GM12872 (cell line): Measurements from ENCODE around the gene HSP90B1.

Experiments
- TF ChIP-seq, protein P1 (sequence below): IDR thresholded peaks from 3 replicates; pipeline ENCODE4 v1.5.1; 2011; ENCODE audit warnings: low read depth, mild to moderate bottlenecking, low read length, moderate library complexity; ENCODE audit not compliant: insufficient read depth

Gene HSP90B1

DNA sequence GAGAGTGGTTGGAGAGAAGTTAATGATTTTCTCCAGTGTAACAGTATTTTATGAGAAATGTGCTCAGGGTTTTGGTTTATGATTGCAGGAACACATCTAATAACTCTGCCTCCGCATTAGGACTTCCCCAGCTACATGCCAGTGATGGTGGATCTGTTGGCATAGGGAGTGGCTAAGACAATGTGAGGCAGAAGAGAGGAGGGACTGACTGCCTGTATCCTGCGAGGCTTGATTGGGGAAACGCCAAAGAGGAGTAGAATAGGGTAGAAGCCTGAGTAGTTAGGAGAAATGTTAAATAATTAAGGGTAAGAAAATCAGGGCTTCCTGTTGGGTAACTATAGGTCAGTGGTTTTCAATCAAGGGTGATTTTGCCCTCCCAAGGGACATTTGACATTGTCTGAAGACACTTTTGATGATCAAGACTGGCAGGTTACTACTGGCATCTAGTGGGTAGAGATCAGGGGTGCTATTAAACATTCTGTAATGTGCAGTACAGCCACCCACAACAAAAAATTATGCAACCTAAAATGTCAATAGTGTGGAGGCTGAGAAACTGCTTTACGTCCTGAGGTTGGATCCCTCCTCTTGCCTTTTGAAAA lies 48.3 kb downstream of the HSP90B1 start:
- TF ChIP-seq, protein P1, sequence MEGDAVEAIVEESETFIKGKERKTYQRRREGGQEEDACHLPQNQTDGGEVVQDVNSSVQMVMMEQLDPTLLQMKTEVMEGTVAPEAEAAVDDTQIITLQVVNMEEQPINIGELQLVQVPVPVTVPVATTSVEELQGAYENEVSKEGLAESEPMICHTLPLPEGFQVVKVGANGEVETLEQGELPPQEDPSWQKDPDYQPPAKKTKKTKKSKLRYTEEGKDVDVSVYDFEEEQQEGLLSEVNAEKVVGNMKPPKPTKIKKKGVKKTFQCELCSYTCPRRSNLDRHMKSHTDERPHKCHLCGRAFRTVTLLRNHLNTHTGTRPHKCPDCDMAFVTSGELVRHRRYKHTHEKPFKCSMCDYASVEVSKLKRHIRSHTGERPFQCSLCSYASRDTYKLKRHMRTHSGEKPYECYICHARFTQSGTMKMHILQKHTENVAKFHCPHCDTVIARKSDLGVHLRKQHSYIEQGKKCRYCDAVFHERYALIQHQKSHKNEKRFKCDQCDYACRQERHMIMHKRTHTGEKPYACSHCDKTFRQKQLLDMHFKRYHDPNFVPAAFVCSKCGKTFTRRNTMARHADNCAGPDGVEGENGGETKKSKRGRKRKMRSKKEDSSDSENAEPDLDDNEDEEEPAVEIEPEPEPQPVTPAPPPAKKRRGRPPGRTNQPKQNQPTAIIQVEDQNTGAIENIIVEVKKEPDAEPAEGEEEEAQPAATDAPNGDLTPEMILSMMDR = no peak

DNA sequence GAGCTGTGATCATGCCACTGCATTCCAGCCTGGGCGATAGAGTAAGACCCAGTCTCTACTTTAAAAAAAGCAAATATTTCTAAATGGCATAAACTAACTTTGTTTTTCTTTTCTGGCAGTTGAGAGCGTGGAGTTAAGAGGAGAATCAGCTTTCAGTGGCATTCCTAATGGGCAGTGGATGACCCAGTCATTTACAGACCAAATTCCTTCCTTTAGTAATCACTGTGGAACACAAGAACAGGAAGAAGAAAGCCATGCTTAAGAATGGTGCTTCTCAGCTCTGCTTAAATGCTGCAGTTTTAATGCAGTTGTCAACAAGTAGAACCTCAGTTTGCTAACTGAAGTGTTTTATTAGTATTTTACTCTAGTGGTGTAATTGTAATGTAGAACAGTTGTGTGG lies 56.6 kb downstream of the HSP90B1 start:
- TF ChIP-seq, protein P1 = no peak

DNA sequence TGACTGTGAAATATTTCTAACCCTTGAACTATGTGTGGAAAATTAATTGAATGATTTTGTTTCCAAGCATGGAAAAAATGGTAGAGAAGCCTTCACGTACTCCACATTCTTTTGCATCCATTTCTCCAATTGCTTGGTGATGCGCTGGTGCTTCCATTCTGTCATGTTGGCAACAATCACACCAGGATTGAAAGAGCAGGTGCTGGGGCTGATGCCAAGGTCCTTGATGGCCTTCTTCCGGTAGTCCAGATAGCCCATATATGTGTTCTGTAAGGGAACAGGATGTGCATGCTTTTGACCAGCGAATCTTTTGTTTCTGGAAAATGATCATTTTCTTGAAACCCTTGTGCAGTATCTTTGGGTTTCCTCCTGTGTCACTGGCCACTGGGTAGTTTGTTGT lies 64.0 kb downstream of the HSP90B1 start:
- TF ChIP-seq, protein P1 = no peak

DNA sequence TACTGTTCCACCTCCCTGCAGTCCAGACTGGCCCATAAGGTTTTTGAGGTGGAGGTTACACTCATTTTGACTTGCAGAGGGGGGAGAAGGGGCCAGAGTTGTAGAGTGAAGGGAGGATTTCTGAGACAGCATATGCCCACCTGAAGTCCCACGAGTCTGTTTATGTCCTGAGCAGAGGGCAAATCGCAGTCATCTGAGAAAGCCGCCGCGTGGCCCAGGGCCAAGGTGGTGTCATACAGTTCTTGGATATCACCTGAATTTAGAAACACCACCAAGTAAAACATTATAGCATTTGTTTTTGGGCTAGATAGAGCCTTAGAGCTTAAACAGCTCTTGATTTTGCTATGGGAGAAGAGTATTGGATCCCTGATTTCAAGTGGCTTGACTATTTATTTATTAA lies 66.4 kb downstream of the HSP90B1 start:
- TF ChIP-seq, protein P1 = no peak

DNA sequence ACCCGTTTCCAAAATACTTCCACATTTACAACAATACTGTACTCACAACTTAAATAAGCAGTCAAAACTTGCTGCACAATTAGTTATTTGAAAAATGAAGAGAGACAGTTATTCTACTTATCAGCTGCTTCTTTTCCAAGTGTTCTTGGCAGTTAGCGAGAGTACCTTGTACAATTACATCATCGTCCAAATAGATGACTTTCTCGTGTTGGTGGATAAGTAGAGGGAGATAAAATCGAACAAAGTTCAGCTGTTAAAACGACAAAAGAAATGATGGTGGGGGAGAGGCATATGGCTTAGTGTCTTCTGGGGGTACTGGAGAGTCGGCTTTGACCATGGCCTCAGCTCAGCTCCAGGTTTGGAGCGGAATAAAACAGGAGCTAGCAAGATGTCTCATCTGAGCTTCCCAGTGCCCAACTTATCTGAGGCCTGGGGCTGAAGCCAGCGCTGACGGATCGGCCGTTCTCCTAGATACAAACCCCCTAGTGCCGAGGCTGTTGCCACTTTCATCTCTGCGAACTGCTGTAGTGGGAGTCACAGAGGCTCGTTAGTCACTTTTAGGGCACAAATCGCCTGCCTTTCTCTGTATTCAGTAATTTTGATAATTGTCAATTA lies 67.2 kb downstream of the HSP90B1 start:
- TF ChIP-seq, protein P1 = no peak
